ENCODE measurements around the gene C16orf90. TPM values are rescaled to one million over a fixed set of nuclear protein-coding genes. Genes with fewer than 3 reads are reported as not detected.

Gene C16orf90
- total RNA-seq (2014; rRNA removed; shearing (Covaris generic)) = not detected in 2 replicates
- not detected in 2 replicates for polyA plus RNA-seq (2016; fragmentation: Nextera tagmentation; extraction: Ambion mirVana)

GRCh38 chr16:3495176-3495575 is at the start of gene C16orf90:
Gene C16orf90 (minus strand): TSS chr16:3495489. CDS start chr16:3495421, 68 bp downstream.
- Histone ChIP-seq H3K9me3 (ENCODE audit: low read depth) (no peaks in the 10 kb centered on the region), H3K4me3 (no peak within 1 kb of the TSS), H3F3A (ENCODE audit: insufficient read depth) (no peaks in the 10 kb centered on the region; the same call in 1 of the 2 replicates), H3K27ac (no peak within 1 kb of the TSS), H3K36me3 (ENCODE audit: low read depth) (no peaks in the 10 kb centered on the region), H3K9ac (no peak within 1 kb of the TSS), H3K4me1 (ENCODE audit: insufficient read depth) (no peaks in the 10 kb centered on the region), H3K27me3 (replicated peaks; ENCODE audit: insufficient read depth) (no peaks in the 10 kb centered on the region), H3K9me2 (ENCODE audit: insufficient read depth) (no peaks in the 10 kb centered on the region), H3K79me2 (ENCODE audit: insufficient read depth) (no peaks in the 10 kb centered on the region), H4K20me1 (ENCODE audit: insufficient read depth) (no peaks in the 10 kb centered on the region), H2AFZ (no peak within 1 kb of the TSS), H3K4me2 (ENCODE audit: unreplicated experiment) (no peak within 1 kb of the TSS)
- TF ChIP-seq EZH2 (IDR thresholded peaks at IDR 0.05; ENCODE audit: insufficient read depth, poor library complexity, severe bottlenecking) = no peak
- in situ Hi-C loops (cut with MboI) = no loop called here
- DNase-seq = no peak
- 64 to 70% methylated on average over 3 of the region's 3 CpGs for WGBS, 2 experiments (ENCODE audit: low coverage in 1 of 2, low lambda C conversion rate in 2 of 2, missing lambda C conversion rate in 2 of 2)

GRCh38 chr16:3542601-3543373 is 47.5 kb upstream of the C16orf90 start:
- H3K9me2 ChIP-seq (ENCODE audit: insufficient read depth) = no peaks in the 10 kb centered on the region
- H3K9ac ChIP-seq = no peak overlapping the region
- TF ChIP-seq EZH2 (IDR thresholded peaks at IDR 0.05; ENCODE audit: insufficient read depth, poor library complexity, severe bottlenecking) = no peak
- TF ChIP-seq EZH2phosphoT487 (IDR thresholded peaks at IDR 0.05; ENCODE audit: insufficient read depth, low read depth) = no peak
- no peak overlapping the region for H3K27ac ChIP-seq
- WGBS, 2 experiments (ENCODE audit: low coverage in 1 of 2, low lambda C conversion rate in 2 of 2, missing lambda C conversion rate in 2 of 2) = 81 to 84% methylated on average over 6 of the region's 6 CpGs
- no peak overlapping the region for H2AFZ ChIP-seq
- no peaks in the 10 kb centered on the region for H3K79me2 ChIP-seq (ENCODE audit: insufficient read depth)
- H3K36me3 ChIP-seq (ENCODE audit: low read depth) = no peaks in the 10 kb centered on the region
- H4K20me1 ChIP-seq (ENCODE audit: insufficient read depth) = no peaks in the 10 kb centered on the region
- in situ Hi-C loops (cut with MboI) = no loop called here
- H3K4me1 ChIP-seq (ENCODE audit: insufficient read depth) = no peaks in the 10 kb centered on the region
- no peak overlapping the region for H3K4me2 ChIP-seq (ENCODE audit: unreplicated experiment)
- no peak for DNase-seq
- no peaks in the 10 kb centered on the region for H3K27me3 ChIP-seq (replicated peaks; ENCODE audit: insufficient read depth)
- H3K9me3 ChIP-seq (ENCODE audit: low read depth) = no peaks in the 10 kb centered on the region
- no peaks in the 10 kb centered on the region for H3F3A ChIP-seq (ENCODE audit: insufficient read depth)
- H3K4me3 ChIP-seq = no peak overlapping the region

- Histone ChIP-seq H3K4me1 (ENCODE audit: insufficient read depth) (peaks cover 4% of the 10 kb centered on the region; the same call in 1 of the 2 replicates), H3K9ac (no peak overlapping the region), H3F3A (ENCODE audit: insufficient read depth) (0 out of 2 replicates have a peak, but pooled peaks cover 3% of the 10 kb centered on the region), H3K4me2 (ENCODE audit: unreplicated experiment) (no peak overlapping the region), H3K9me3 (ENCODE audit: low read depth) (no peaks in the 10 kb centered on the region), H3K27me3 (replicated peaks; ENCODE audit: insufficient read depth) (no peaks in the 10 kb centered on the region), H3K27ac (no peak overlapping the region), H3K9me2 (ENCODE audit: insufficient read depth) (no peaks in the 10 kb centered on the region), H3K36me3 (ENCODE audit: low read depth) (no peaks in the 10 kb centered on the region), H3K79me2 (ENCODE audit: insufficient read depth) (no peaks in the 10 kb centered on the region), H2AFZ (no peak overlapping the region), H4K20me1 (ENCODE audit: insufficient read depth) (no peaks in the 10 kb centered on the region), H3K4me3 (no peak overlapping the region)
- no peak for DNase-seq
- in situ Hi-C loops (cut with MboI) = no loop called here
- WGBS, 2 experiments (ENCODE audit: low coverage in 1 of 2, low lambda C conversion rate in 2 of 2, missing lambda C conversion rate in 2 of 2) = 87 to 90% methylated on average over 13 of the region's 13 CpGs
- TF ChIP-seq EZH2 (IDR thresholded peaks at IDR 0.05; ENCODE audit: insufficient read depth, poor library complexity, severe bottlenecking) = no peak
These were observed 46.4 kb upstream of the C16orf90 start for GRCh38 chr16:3541527-3542155.

- no peaks in the 10 kb centered on the region for H3K9me2 ChIP-seq (ENCODE audit: insufficient read depth)
- H3K4me2 ChIP-seq (ENCODE audit: unreplicated experiment) = no peak overlapping the region
- H3F3A ChIP-seq (ENCODE audit: insufficient read depth) = 0 out of 2 replicates have a peak, but pooled peaks cover 4% of the 10 kb centered on the region
- no peaks in the 10 kb centered on the region for H3K79me2 ChIP-seq (ENCODE audit: insufficient read depth)
- H3K9me3 ChIP-seq (ENCODE audit: low read depth) = no peaks in the 10 kb centered on the region
- H3K27me3 ChIP-seq (replicated peaks; ENCODE audit: insufficient read depth) = no peaks in the 10 kb centered on the region
- peaks cover 7% of the 10 kb centered on the region; the same call in 1 of the 2 replicates for H3K4me1 ChIP-seq (ENCODE audit: insufficient read depth)
- no peak overlapping the region for H3K27ac ChIP-seq
- no peaks in the 10 kb centered on the region for H3K36me3 ChIP-seq (ENCODE audit: low read depth)
- WGBS, 2 experiments (ENCODE audit: low coverage in 1 of 2, low lambda C conversion rate in 2 of 2, missing lambda C conversion rate in 2 of 2) = 95 to 96% methylated on average over 4 of the region's 4 CpGs
- no peak overlapping the region for H3K9ac ChIP-seq
- H3K4me3 ChIP-seq = no peak overlapping the region
- no peak overlapping the region for H2AFZ ChIP-seq
- in situ Hi-C loops (cut with MboI) = no loop called here
- no peaks in the 10 kb centered on the region for H4K20me1 ChIP-seq (ENCODE audit: insufficient read depth)
- no peak for DNase-seq
- TF ChIP-seq EZH2 (IDR thresholded peaks at IDR 0.05; ENCODE audit: insufficient read depth, poor library complexity, severe bottlenecking) = no peak
- TF ChIP-seq EZH2phosphoT487 (IDR thresholded peaks at IDR 0.05; ENCODE audit: insufficient read depth, low read depth) = no peak
These were observed 42.9 kb upstream of the C16orf90 start for GRCh38 chr16:3538222-3538621.

Data from GM23248 (cell line).